IMR-90 (cell line): ENCODE results near the gene PRCD. TPM values are rescaled to one million over a fixed set of nuclear protein-coding genes. Genes with fewer than 3 reads are reported as not detected.

ENCODE experiments used
- ATAC-seq: fragments of 200-7000 bp; cut with Tn5 transposase; 2 replicates; pipeline ENCODE4 v1.9.1; 2020; ENCODE audit warnings: low read depth, mild to moderate bottlenecking, moderate library complexity
- BruUV-seq: library from RNA; stranded (reverse); fragments of 400-500 nt; replicated peaks from 2 replicates; lab custom pipeline; 2021; lab: Mats Ljungman, UMichigan
- CTCF ChIA-PET: fragments of 300-600 bp; formaldehyde crosslinking; extraction: SDS; loops from one replicate; lab custom pipeline; 2021; ENCODE audit warnings: antibody characterized with exemption; lab: Yijun Ruan, JAX
- POLR2A ChIA-PET: fragments of 300-600 bp; sonication (Branson Sonifier 250); formaldehyde crosslinking; loops from one replicate; lab custom pipeline; 2022; ENCODE audit warnings: antibody characterized with exemption; ENCODE audit not compliant: unreplicated experiment; lab: Charles Lee
- DNase-seq: peaks from one replicate; pipeline ENCODE4 v3.0.0; 2013
- H2AFZ ChIP-seq: replicated peaks from 2 replicates; pipeline ENCODE3; 2013; ENCODE audit warnings: low read length, mild to moderate bottlenecking; ENCODE audit not compliant: poor library complexity
- H2AK5ac ChIP-seq: 2 replicates; pipeline ENCODE4 v1.6.1; 2013; ENCODE audit warnings: low read depth, low read length, inconsistent platforms
- H2AK9ac ChIP-seq: replicated peaks from 2 replicates; pipeline ENCODE3; 2013; ENCODE audit warnings: mild to moderate bottlenecking, low read depth, low read length, moderate library complexity; ENCODE audit not compliant: poor library complexity
- H2BK120ac ChIP-seq: 2 replicates; pipeline ENCODE4 v1.6.1; 2013; ENCODE audit warnings: low read depth, low read length, inconsistent platforms
- H2BK15ac ChIP-seq: 3 replicates; pipeline ENCODE4 v1.6.1; 2013; ENCODE audit warnings: low read depth, low read length, inconsistent platforms
- H2BK20ac ChIP-seq: 2 replicates; pipeline ENCODE4 v1.6.1; 2013; ENCODE audit warnings: low read depth, mild to moderate bottlenecking, inconsistent platforms, low read length, moderate library complexity
- H2BK5ac ChIP-seq: 2 replicates; pipeline ENCODE4 v1.6.1; 2013; ENCODE audit warnings: mild to moderate bottlenecking, low read depth, low read length, inconsistent platforms; ENCODE audit not compliant: poor library complexity, severe bottlenecking
- H3K14ac ChIP-seq: replicated peaks from 2 replicates; pipeline ENCODE4 v1.6.1; 2013; ENCODE audit warnings: low read depth, low read length, inconsistent platforms
- H3K18ac ChIP-seq: 2 replicates; pipeline ENCODE4 v1.6.1; 2013; ENCODE audit warnings: low read depth, low read length, control low read depth
- H3K23ac ChIP-seq: 2 replicates; pipeline ENCODE4 v1.6.1; 2013; ENCODE audit warnings: low read depth, low read length, inconsistent platforms
- H3K27ac ChIP-seq: 2 replicates; pipeline ENCODE4 v1.5.1; 2013; ENCODE audit warnings: mild to moderate bottlenecking, control low read depth, low read length; ENCODE audit not compliant: insufficient read depth
- H3K27me3 ChIP-seq: 2 replicates; pipeline ENCODE4 v1.6.1; 2013; ENCODE audit warnings: low read length; ENCODE audit not compliant: control insufficient read depth, insufficient read depth
- H3K36me3 ChIP-seq: 2 replicates; pipeline ENCODE4 v1.6.1; 2013; ENCODE audit warnings: low read length, mixed read lengths; ENCODE audit not compliant: control insufficient read depth, insufficient read depth
- H3K4ac ChIP-seq: 2 replicates; pipeline ENCODE4 v1.6.1; 2013; ENCODE audit warnings: low read depth, low read length, inconsistent platforms
- H3K4me1 ChIP-seq: 2 replicates; pipeline ENCODE4 v1.6.1; 2013; ENCODE audit warnings: low read length, mixed read lengths; ENCODE audit not compliant: control insufficient read depth, insufficient read depth
- H3K4me2 ChIP-seq: 2 replicates; pipeline ENCODE4 v1.6.1; 2013; ENCODE audit warnings: low read depth, mild to moderate bottlenecking, control low read depth, low read length, moderate library complexity
- H3K4me3 ChIP-seq: 2 replicates; pipeline ENCODE4 v1.5.1; 2013; ENCODE audit warnings: low read depth, mild to moderate bottlenecking, control low read depth, low read length, moderate library complexity; ENCODE audit not compliant: insufficient read depth
- H3K56ac ChIP-seq: 2 replicates; pipeline ENCODE4 v1.6.1; 2013; ENCODE audit warnings: low read length, inconsistent platforms; ENCODE audit not compliant: insufficient read depth; ENCODE audit errors: extremely low read depth
- H3K79me1 ChIP-seq, 2 experiments: 2 replicates each; pipeline ENCODE4 v1.6.1; 2013; ENCODE audit warnings: low read length in 2 of 2, inconsistent platforms in 1 of 2, low read depth in 1 of 2
- H3K9ac ChIP-seq: 2 replicates; pipeline ENCODE4 v1.6.1; 2013; ENCODE audit warnings: low read depth, low read length, control low read depth
- H3K9me1 ChIP-seq: 2 replicates; pipeline ENCODE4 v1.6.1; 2013; ENCODE audit warnings: low read length, inconsistent platforms; ENCODE audit not compliant: insufficient read depth
- H3K9me3 ChIP-seq: 2 replicates; pipeline ENCODE4 v1.6.1; 2013; ENCODE audit warnings: low read length; ENCODE audit not compliant: control insufficient read depth, insufficient read depth
- H4K20me1 ChIP-seq: 2 replicates; pipeline ENCODE4 v1.6.1; 2013; ENCODE audit warnings: low read length, inconsistent platforms; ENCODE audit not compliant: insufficient read depth
- H4K5ac ChIP-seq: 2 replicates; pipeline ENCODE4 v1.6.1; 2013; ENCODE audit warnings: mild to moderate bottlenecking, low read depth, low read length, control low read depth
- H4K8ac ChIP-seq, 2 experiments: 2 replicates each; pipeline ENCODE4 v1.6.1; 2013; ENCODE audit warnings: low read depth in 2 of 2, low read length in 2 of 2, control low read depth in 1 of 2, inconsistent platforms in 1 of 2
- H4K91ac ChIP-seq: 2 replicates; pipeline ENCODE4 v1.6.1; 2013; ENCODE audit warnings: low read depth, low read length, inconsistent platforms; ENCODE audit not compliant: insufficient read depth
- BHLHE40 ChIP-seq: fragments of 150-350 bp; IDR thresholded peaks from 2 replicates; pipeline ENCODE4 v1.6.1; 2016; ENCODE audit warnings: mild to moderate bottlenecking, low read depth, low read length
- ELK1 ChIP-seq: fragments of 150-350 bp; IDR thresholded peaks from 2 replicates; pipeline ENCODE4 v1.6.1; 2016; ENCODE audit warnings: low read depth, mild to moderate bottlenecking, low read length, moderate library complexity, borderline replicate concordance
- FOS ChIP-seq: fragments of 150-350 bp; IDR thresholded peaks from 2 replicates; pipeline ENCODE4 v1.6.1; 2016; ENCODE audit warnings: low read depth, low read length
- MAFK ChIP-seq: IDR thresholded peaks from 2 replicates; pipeline ENCODE4 v1.6.1; 2012; ENCODE audit warnings: low read depth, low read length, improper control_type of control experiment
- POLR2A ChIP-seq: IDR thresholded peaks from 2 replicates; pipeline ENCODE4 v1.6.1; 2012; ENCODE audit warnings: mild to moderate bottlenecking, low read depth, low read length
- RAD21 ChIP-seq: IDR thresholded peaks from 2 replicates; pipeline ENCODE4 v1.6.1; 2012; ENCODE audit warnings: low read length, improper control_type of control experiment
- RCOR1 ChIP-seq: IDR thresholded peaks from 2 replicates; pipeline ENCODE4 v1.6.1; 2012; ENCODE audit warnings: mild to moderate bottlenecking, low read length, improper control_type of control experiment; ENCODE audit not compliant: insufficient replicate concordance
- RFX5 ChIP-seq: IDR thresholded peaks from 2 replicates; pipeline ENCODE4 v1.8.0; 2012; ENCODE audit warnings: low read depth, mild to moderate bottlenecking, low read length, moderate library complexity
- SMC3 ChIP-seq: fragments of 150-350 bp; IDR thresholded peaks from 2 replicates; pipeline ENCODE4 v1.6.1; 2016; ENCODE audit warnings: low read depth, mild to moderate bottlenecking, antibody characterized with exemption, low read length, moderate library complexity
- WGBS, 2 experiments: methylation state at CpG; one replicate each; pipeline versions ENCODE4 v1.1.5 to v1.1.7; 2013; ENCODE audit warnings: missing lambda C conversion rate in 2 of 2; ENCODE audit not compliant: insufficient read length in 1 of 2; ENCODE audit errors: extremely low coverage in 2 of 2; 5-methylcytosine and 5-hydroxymethylcytosine counted together
- dilution Hi-C: fragments of 300-500 bp; cut with HindIII; formaldehyde crosslinking; loops from one replicate; pipeline ENCODE4 v1.14.3; 2018; ENCODE audit warnings: low sequenced_read_pairs; ENCODE audit not compliant: unreplicated experiment
- in situ Hi-C: fragments of 300-500 bp; cut with MboI; formaldehyde crosslinking; loops from 3 replicates; pipeline ENCODE4 v1.14.3; 2019; ENCODE audit warnings: low sequenced_read_pairs, inconsistent platforms, mixed read lengths
- intact Hi-C: fragments of 100-400 bp; cut with micrococcal nuclease; formaldehyde crosslinking; loops from 2 replicates; pipeline ENCODE4 v1.10.0; 2022
- polyA plus RNA-seq, 3 experiments: library from polyadenylated mRNA; depleted of rRNA; stranded (reverse); fragments of >200 nt; gene quantifications; 2 replicates each; pipeline ENCODE4 v1.2.3, GENCODE V29; 2012; ENCODE audit warnings: low replicate concordance in 1 of 3
- total RNA-seq: library from RNA; depleted of rRNA; stranded (reverse); fragments of >200 nt; gene quantifications from 2 replicates; pipeline ENCODE4 v1.2.3, GENCODE V29; 2012

Gene PRCD
- total and polyA plus RNA-seq, 2 of the 4 experiments (the other 2 are of a cell fraction) = 0.32 TPM; not detected in 1

GRCh38 chr17:76548378-76549214 lies 8.8 kb downstream of the PRCD start:
- dilution Hi-C loops (no loop called here), intact Hi-C loops (no loop called here), in situ Hi-C loops (no loop called here)
- Histone ChIP-seq H3K18ac (no peak overlapping the region), H4K5ac (no peak overlapping the region), H4K91ac (0 out of 2 replicates have a peak overlapping the region, but pooled peaks have one; percentile 28), H3K4me3 (no peak overlapping the region), H3K27me3 (no peaks in the 10 kb centered on the region), H2AK9ac (no peak overlapping the region), H3K79me1 (0 out of 4 replicates have a peak, but pooled peaks cover 0 to 12% of the 10 kb centered on the region in 2 experiments), H4K8ac (no peak overlapping the region), H2BK20ac (peak overlapping the region; percentile 75), H3K4ac (peak overlapping the region; percentile 43; the same call in 1 of the 2 replicates), H3K4me1 (peaks cover 20% of the 10 kb centered on the region), H2AK5ac (peak overlapping the region; percentile 66), H2BK5ac (no peak overlapping the region), H3K56ac (no peak overlapping the region), H2AFZ (no peak overlapping the region), H3K14ac (0 out of 2 replicates have a peak overlapping the region, but pooled peaks have one; percentile 25), H3K9me3 (no peaks in the 10 kb centered on the region), H3K9me1 (peaks cover 18% of the 10 kb centered on the region), H3K36me3 (no peaks in the 10 kb centered on the region), H4K20me1 (peaks cover 6% of the 10 kb centered on the region; the same call in 1 of the 2 replicates), H3K23ac (no peak overlapping the region; the same call in 1 of the 2 replicates), H3K27ac (no peak overlapping the region), H3K9ac (no peak overlapping the region), H2BK120ac (peak overlapping the region; percentile 30; the same call in 1 of the 2 replicates), H3K4me2 (no peak overlapping the region), H2BK15ac (peak overlapping the region; percentile 64; the same call in 1 of the 3 replicates)
- POLR2A ChIA-PET = interaction anchor here (0.6 kb wide), 1 partner anchor 82 kb away, joined by 6 read pairs; no protein-coding TSS in a partner anchor
- WGBS, 2 experiments = no CpG with 5 or more reads among the region's 9 CpGs
- no peak for ATAC-seq
- no peak for DNase-seq
- TF ChIP-seq BHLHE40 = no peak
- TF ChIP-seq ELK1 = no peak
- TF ChIP-seq POLR2A = no peak
- no peak for TF ChIP-seq RCOR1
- no peak for TF ChIP-seq MAFK
- TF ChIP-seq SMC3 = no peak
- no peak for TF ChIP-seq RAD21
- TF ChIP-seq RFX5 = no peak
- no peak for TF ChIP-seq FOS
- BruUV-seq = no TSS peak
- CTCF ChIA-PET = interaction anchor here (1.1 kb wide), 1 partner anchor 27 kb away, joined by 4 read pairs; no protein-coding TSS in a partner anchor
